Panc1 (cell line): ENCODE data around the gene MBOAT1.

Source experiments
- POLR2AphosphoS5 ChIP-seq: IDR thresholded peaks from 2 replicates; pipeline ENCODE4 v1.6.1; 2012; ENCODE audit warnings: mild to moderate bottlenecking, low read depth, low read length, moderate library complexity
- TCF7L2 ChIP-seq: IDR thresholded peaks from 2 replicates; pipeline ENCODE4 v1.6.1; 2011; ENCODE audit warnings: mild to moderate bottlenecking, low read depth, low read length, inconsistent platforms
- TF ChIP-seq, protein P1 (sequence below): fragments of 450-650 bp; IDR thresholded peaks from 2 replicates; pipeline ENCODE4 v1.5.1; 2017; ENCODE audit warnings: mild to moderate bottlenecking
- TF ChIP-seq, protein P2 (sequence below), 2 experiments: IDR thresholded peaks; 2 replicates each; pipeline ENCODE4 v1.6.1; 2011 to 2012; ENCODE audit warnings: low read depth in 2 of 2, control low read depth in 1 of 2, low read length in 1 of 2, mild to moderate bottlenecking in 1 of 2, moderate library complexity in 1 of 2; ENCODE audit not compliant: insufficient read depth in 1 of 2

DNA sequence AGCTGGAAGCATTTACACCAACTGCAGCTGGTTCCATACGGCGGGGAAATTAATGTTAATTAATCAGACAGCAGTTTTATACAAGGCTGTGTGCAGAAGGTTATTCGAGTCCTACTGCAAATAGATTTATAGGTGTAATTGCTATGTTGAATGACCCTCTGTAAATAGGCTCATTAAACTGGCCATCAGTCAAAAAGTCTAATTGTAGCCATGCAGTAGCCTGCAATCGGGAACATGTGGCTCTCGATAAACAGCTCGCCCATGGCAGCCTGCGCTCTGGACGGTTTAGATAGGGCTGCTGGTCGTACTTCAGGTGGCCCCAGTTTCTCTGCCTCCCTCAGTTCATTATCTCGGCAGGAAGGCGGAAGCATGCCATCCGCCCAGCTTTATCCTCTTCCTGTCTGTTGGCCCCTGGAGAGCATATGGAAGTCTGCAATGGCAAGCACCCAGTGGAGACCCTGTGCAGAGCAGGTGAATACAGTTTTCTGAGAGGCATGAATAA is 143.2 kb downstream of the MBOAT1 start:
- TF ChIP-seq, protein P1, sequence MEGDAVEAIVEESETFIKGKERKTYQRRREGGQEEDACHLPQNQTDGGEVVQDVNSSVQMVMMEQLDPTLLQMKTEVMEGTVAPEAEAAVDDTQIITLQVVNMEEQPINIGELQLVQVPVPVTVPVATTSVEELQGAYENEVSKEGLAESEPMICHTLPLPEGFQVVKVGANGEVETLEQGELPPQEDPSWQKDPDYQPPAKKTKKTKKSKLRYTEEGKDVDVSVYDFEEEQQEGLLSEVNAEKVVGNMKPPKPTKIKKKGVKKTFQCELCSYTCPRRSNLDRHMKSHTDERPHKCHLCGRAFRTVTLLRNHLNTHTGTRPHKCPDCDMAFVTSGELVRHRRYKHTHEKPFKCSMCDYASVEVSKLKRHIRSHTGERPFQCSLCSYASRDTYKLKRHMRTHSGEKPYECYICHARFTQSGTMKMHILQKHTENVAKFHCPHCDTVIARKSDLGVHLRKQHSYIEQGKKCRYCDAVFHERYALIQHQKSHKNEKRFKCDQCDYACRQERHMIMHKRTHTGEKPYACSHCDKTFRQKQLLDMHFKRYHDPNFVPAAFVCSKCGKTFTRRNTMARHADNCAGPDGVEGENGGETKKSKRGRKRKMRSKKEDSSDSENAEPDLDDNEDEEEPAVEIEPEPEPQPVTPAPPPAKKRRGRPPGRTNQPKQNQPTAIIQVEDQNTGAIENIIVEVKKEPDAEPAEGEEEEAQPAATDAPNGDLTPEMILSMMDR = no peak
- TF ChIP-seq, protein P2, sequence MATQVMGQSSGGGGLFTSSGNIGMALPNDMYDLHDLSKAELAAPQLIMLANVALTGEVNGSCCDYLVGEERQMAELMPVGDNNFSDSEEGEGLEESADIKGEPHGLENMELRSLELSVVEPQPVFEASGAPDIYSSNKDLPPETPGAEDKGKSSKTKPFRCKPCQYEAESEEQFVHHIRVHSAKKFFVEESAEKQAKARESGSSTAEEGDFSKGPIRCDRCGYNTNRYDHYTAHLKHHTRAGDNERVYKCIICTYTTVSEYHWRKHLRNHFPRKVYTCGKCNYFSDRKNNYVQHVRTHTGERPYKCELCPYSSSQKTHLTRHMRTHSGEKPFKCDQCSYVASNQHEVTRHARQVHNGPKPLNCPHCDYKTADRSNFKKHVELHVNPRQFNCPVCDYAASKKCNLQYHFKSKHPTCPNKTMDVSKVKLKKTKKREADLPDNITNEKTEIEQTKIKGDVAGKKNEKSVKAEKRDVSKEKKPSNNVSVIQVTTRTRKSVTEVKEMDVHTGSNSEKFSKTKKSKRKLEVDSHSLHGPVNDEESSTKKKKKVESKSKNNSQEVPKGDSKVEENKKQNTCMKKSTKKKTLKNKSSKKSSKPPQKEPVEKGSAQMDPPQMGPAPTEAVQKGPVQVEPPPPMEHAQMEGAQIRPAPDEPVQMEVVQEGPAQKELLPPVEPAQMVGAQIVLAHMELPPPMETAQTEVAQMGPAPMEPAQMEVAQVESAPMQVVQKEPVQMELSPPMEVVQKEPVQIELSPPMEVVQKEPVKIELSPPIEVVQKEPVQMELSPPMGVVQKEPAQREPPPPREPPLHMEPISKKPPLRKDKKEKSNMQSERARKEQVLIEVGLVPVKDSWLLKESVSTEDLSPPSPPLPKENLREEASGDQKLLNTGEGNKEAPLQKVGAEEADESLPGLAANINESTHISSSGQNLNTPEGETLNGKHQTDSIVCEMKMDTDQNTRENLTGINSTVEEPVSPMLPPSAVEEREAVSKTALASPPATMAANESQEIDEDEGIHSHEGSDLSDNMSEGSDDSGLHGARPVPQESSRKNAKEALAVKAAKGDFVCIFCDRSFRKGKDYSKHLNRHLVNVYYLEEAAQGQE (IDR thresholded peaks at IDR 0.05; ENCODE audit: insufficient read depth in 1 of 2, low read depth in 2 of 2, low read length in 1 of 2) = no peak
- TF ChIP-seq POLR2AphosphoS5 = no peak
- TF ChIP-seq TCF7L2 = no peak
